Right atrium auricular region (tissue), 2 donors: Measurements from ENCODE around the gene RABL3. TPM values are rescaled to one million over a fixed set of nuclear protein-coding genes. Genes with fewer than 3 reads are reported as not detected.
"Not testable (repeated sequence)": the region's sequence is repeated elsewhere in the genome, so short reads cannot be mapped to it uniquely, and the experiment has no call there.

Experiments
- DNase-seq: peaks from one replicate; pipeline ENCODE4 v3.0.0-alpha.2; 2019; ENCODE audit warnings: low spot score
- H3K27ac ChIP-seq, 2 donors: fragments of 200-600 bp; sonication (generic); 1 replicate in 1 of 2; 2 replicates in 1 of 2; pipeline ENCODE4 v1.5.1; 2016 to 2019
- H3K27me3 ChIP-seq, 2 donors: fragments of 200-600 bp; sonication (generic); one replicate each; pipeline versions ENCODE4 v1.5.1 to v1.6.0; 2017 to 2019
- H3K36me3 ChIP-seq: fragments of 200-600 bp; sonication (generic); one replicate; pipeline ENCODE4 v1.5.1; 2016
- H3K4me1 ChIP-seq, 2 donors: fragments of 200-600 bp; sonication (generic); one replicate each; pipeline versions ENCODE4 v1.5.1 to v1.6.0; 2017 to 2019
- H3K4me3 ChIP-seq, 2 donors: fragments of 200-600 bp; sonication (generic); 1 replicate in 1 of 2; 2 replicates in 1 of 2; pipeline ENCODE4 v1.5.1; 2017 to 2019; ENCODE audit warnings: mild to moderate bottlenecking in 1 of 2, moderate library complexity in 1 of 2
- H3K9me3 ChIP-seq, 2 donors: fragments of 200-600 bp; sonication (generic); one replicate each; pipeline ENCODE4 v1.5.1; 2019
- CTCF ChIP-seq, 2 donors: fragments of 200-600 bp; sonication (generic); IDR thresholded peaks; one replicate each; pipeline ENCODE4 v1.5.1; 2019; ENCODE audit warnings: antibody characterized with exemption in 2 of 2
- total RNA-seq, 2 donors: library from RNA; depleted of rRNA; stranded (reverse); fragments of >200 nt; gene quantifications; one replicate each; pipeline ENCODE4 v1.1.0, GENCODE V29; 2016

The RABL3 gene
- total RNA-seq, 2 donors from 2014 or later, result 7.6 to 14.2 TPM

DNA sequence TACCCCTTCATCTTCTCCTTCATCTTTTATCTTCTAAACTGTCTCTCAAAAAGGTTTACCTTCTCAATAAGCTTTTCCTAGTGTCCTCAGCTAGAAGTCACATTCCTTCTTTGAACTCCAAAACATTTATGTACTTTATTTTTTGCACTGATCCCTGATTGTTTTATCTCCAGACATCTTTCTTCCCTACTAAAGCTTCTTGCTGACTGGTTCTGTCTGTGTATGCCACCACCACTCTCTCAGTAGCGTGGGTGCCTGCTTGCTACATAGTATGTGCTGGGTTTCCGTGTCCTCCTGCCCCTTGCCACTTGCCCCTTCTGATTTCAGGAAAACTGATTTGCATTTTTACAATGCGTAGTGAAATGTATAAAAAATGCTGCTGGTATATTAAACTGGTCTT lies 24.3 kb upstream of the RABL3 start:
- Histone ChIP-seq H3K27ac (no peak overlapping the region), H3K27me3 (no peaks in the 10 kb centered on the region), H3K36me3 (no peaks in the 10 kb centered on the region), H3K4me1 (peaks cover 0 to 12% of the 10 kb centered on the region in 2 donors), H3K4me3 (no peak overlapping the region), H3K9me3 (no peaks in the 10 kb centered on the region)
- DNase-seq, result no peak
- no peak for TF ChIP-seq CTCF (IDR thresholded peaks at IDR 0.05)

DNA sequence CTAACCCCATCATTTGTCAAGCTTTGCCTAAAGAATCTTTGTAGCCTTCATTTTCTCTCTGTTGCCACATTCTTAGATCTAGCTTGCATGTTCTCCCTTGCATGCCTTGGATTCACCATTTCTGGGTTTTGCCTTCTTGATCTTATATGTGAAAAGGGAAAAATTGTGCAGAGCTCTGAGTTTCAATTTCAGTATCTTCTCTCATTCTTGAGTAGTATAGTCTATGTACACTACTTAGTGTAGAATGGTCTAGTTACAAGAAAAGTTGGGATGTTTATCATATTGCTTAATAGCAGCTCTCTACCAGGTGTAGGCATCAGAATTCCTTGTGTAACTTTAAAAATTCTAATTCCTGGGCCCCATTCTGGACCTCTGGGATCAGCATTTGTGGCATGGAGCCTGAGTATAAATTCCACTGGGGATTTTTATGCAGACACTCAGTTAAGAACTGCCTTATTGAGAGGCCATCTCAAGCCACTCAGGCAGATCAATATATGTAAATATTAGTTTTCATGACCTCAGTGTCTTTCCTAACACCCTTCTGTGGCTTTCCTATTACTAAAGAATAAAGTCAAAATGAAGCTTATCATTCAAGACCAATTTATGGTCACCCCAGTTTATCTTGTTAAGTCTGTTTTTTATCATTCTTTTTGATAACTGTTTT lies 23.6 kb upstream of the RABL3 start:
- Histone ChIP-seq H3K4me3 (no peak overlapping the region), H3K36me3 (no peaks in the 10 kb centered on the region), H3K9me3 (no peaks in the 10 kb centered on the region), H3K4me1 (peaks cover 0 to 12% of the 10 kb centered on the region in 2 donors), H3K27me3 (no peaks in the 10 kb centered on the region), H3K27ac (no peak overlapping the region)
- TF ChIP-seq CTCF (IDR thresholded peaks at IDR 0.05), result no peak
- no peak for DNase-seq

DNA sequence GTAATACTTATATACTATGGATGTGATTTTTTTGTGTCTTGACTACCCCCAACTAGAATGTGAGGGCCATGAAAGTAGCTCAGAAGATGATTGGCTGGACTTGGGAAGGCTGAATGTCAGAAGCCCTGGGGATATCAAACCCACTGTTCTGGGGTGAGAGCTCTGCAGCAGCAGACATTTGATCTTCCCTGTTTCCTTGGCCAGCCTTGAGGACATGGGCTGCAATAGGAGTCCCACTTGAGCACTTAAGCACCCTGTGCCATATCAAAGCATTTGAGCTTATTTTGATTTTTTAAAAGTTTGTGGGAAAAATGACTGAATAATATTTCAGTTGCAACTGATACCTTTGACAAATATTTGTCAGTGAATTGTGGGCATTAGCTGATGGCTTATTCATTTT lies 21.9 kb upstream of the RABL3 start:
- Histone ChIP-seq H3K4me1 (peaks cover 0 to 12% of the 10 kb centered on the region in 2 donors), H3K4me3 (no peak overlapping the region), H3K9me3 (no peaks in the 10 kb centered on the region), H3K27ac (no peak overlapping the region), H3K27me3 (no peaks in the 10 kb centered on the region), H3K36me3 (no peaks in the 10 kb centered on the region)
- no peak for DNase-seq
- no peak for TF ChIP-seq CTCF (IDR thresholded peaks at IDR 0.05)

DNA sequence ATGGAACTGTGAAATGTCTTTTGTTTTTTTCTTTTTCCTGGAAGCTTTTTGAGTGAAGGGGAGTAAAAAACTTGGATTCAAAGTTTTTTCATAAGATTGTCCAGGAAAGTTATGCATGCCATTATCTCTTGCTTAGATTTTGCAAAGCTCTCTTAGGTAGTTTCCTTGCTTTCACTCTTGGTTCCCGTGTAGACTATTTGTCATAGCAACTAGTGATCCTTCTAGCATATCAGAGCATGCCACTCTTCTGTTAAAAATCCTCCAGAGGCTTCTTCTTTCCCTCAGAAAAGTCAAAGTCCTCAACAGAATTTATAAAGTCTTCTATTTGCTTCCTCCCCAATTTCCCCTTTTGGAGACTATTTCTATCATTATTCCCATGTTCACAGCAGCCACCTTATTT lies 21.3 kb upstream of the RABL3 start:
- DNase-seq, result no peak
- Histone ChIP-seq H3K27me3 (no peaks in the 10 kb centered on the region), H3K36me3 (no peaks in the 10 kb centered on the region), H3K4me1 (peaks cover 0 to 12% of the 10 kb centered on the region in 2 donors), H3K4me3 (no peak overlapping the region), H3K9me3 (no peaks in the 10 kb centered on the region), H3K27ac (no peak overlapping the region)
- TF ChIP-seq CTCF (IDR thresholded peaks at IDR 0.05), result no peak

GRCh38 chr3:120762615-120763014 lies 20.3 kb upstream of the RABL3 start:
- Histone ChIP-seq H3K4me1 (peaks cover 0 to 12% of the 10 kb centered on the region in 2 donors), H3K27me3 (no peaks in the 10 kb centered on the region), H3K4me3 (no peak overlapping the region), H3K9me3 (no peaks in the 10 kb centered on the region), H3K27ac (no peak overlapping the region), H3K36me3 (no peaks in the 10 kb centered on the region)
- TF ChIP-seq CTCF (IDR thresholded peaks at IDR 0.05), result no peak
- no peak for DNase-seq

GRCh38 chr3:120758551-120758950 lies 16.2 kb upstream of the RABL3 start:
- not testable (repeated sequence) for H3K27me3 ChIP-seq, H3K9me3 ChIP-seq, DNase-seq, H3K4me3 ChIP-seq, H3K27ac ChIP-seq, H3K4me1 ChIP-seq, H3K36me3 ChIP-seq
